SH-SY5Y (cell line): Measurements from ENCODE around the gene KRTAP5-4.
"Not testable (repeated sequence)": the region's sequence is repeated elsewhere in the genome, so short reads cannot be mapped to it uniquely, and the experiment has no call there.

Experiments used
- GATA2 ChIP-seq: IDR thresholded peaks from 2 replicates; pipeline ENCODE4 v1.6.1; 2011; ENCODE audit warnings: mild to moderate bottlenecking, low read depth, low read length
- GATA3 ChIP-seq: IDR thresholded peaks from 2 replicates; pipeline ENCODE4 v1.6.1; 2011; ENCODE audit warnings: low read depth, mild to moderate bottlenecking, low read length, moderate library complexity

KRTAP5-4 gene

DNA sequence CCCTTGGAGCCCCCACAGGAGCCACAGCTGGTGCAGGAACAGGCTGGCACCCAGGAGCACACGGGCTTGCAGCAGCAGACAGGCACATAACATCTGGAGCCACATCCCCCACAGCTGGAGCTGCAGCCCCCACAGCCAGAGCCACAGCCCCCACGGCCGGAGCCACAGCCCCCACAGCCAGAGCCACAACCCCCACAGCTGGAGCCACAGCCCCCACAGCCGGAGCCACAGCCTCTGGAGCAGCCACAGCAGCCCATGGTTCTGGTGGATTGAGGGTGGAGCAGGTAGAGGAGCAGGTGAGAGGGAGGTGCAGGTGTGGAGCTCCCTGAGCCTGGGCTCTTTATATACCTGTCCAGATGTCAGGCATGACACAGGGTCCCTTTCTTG lies 24.0 kb downstream of the KRTAP5-4 start, which contains the start of gene KRTAP5-2:
KRTAP5-2 (minus strand) TSS at position 301 of the 387 bp plus-strand sequence; CDS start at position 257, 44 bp downstream.
- no peak for TF ChIP-seq GATA3
- no peak for TF ChIP-seq GATA2

DNA sequence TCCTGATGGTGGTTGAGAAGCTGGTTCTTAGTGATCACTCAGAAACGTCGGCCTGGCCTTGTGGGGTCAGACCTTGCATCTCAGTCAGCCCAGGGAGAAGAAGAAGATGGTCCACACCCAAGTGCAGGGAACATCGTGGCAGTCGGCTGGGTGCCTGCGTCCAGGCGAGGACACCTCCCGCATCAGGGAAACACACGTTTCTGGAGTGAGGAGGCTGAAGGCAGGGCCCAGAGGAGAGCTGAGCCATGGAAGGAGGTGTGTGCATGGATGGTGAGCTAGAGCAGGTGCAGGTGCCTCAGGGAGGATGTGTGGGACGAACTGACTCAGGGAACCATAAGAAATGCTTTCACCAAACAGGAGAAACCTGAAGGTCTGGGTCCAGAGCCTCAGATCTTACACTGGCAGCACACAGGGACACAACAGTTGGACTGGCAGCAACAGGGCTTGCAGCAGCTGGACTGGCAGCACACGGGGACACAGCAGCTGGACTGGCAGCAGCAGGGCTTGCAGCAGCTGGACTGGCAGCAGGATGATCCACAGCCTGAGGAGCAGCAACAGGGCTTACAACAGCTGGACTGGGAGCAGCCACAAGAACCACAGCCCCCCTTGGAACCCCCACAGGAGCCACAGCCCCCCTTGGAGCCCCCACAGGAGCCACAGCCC lies 24.5 kb downstream of the KRTAP5-4 start:
- TF ChIP-seq GATA2 (no peak), GATA3 (no peak)

DNA sequence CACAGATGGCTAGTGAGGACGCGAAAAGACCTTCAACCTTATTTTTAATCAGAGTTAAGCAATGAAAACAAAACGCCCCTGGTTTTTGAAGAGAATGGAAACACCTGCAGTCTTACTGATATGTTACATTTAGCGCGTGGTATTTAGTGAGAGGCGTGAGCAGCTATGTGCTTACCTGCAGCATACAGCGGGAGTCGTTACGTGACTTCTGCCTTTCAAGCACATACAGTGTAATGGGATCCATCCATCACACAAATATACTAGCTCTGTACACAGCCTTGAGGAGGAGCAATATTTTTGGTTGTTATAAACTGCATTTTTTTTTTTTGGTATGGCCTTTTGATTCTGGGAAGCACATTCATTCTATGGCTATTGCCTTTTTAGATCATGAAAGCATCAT lies 29.3 kb downstream of the KRTAP5-4 start:
- TF ChIP-seq GATA2 (no peak), GATA3 (no peak)

DNA sequence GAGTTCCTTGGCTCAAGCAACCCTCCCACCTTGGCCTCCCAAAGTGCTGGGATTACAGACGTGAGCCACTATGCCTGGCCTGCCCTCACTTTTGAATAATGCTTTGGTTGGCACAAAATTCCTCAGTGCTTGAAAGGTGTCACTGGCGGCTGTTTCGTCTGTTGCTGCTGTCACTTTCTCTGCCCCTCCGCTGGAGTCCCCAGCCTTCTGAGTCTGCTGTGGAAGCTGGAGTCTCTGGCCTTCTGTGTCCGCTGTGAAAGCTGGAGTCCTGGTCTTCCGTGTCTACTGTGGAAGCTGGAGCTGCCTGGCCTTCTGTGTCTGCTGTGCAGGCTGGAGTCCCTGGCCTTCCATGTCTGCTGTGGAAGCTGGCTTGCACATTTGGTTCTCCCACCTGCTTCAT lies 31.9 kb downstream of the KRTAP5-4 start:
- no peak for TF ChIP-seq GATA3
- TF ChIP-seq GATA2, result no peak

DNA sequence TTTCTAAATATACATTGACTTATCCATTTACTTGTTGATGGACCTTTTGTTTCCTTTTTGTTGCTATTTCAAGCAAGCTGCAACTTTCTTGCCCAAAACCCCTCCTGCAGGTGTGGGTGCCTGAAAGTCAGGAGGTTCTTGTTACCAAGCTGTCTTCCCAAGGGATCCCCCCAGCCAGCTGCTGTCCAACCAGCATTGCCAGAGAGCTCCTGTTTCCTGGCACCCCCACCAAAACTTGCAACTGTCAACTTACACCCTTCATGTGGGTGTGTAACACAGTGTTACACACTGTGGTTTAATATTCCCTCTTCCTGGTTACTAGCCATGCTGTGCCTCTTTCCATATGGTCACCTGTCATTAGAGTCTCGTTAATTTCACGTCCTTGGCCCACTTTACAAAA lies 35.2 kb downstream of the KRTAP5-4 start:
- no peak for TF ChIP-seq GATA2
- TF ChIP-seq GATA3, result no peak

DNA sequence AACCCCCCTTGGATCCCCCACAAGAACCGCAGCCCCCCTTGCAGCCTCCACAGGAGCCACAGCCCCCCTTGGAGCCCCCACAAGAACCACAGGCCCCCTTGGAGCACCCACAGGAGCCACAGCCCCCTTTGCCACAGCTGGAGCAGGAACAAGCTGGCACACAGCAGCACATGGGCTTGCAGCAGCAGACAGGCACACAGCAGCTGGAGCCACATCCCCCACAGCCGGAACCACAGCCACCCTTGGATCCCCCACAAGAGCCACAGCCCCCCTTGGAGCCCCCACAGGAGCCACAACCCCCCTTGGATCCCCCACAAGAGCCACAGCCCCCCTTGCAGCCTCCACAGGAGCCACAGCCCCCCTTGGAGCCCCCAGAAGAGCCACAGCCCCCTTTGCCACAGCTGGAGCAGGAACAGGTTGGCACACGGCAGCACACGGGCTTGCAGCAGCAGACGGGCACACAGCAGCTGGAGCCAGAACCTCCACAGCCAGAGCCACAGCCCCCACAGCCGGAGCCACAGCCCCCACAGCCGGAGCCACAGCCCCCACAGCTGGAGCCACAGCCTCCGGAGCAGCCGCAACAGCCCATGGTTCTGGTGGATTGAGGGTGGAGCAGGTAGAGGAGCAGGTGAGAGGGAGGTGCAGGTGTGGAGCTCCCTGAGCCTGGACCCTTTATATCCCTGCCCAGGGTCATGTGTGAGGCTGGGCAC lies 37.1 kb downstream of the KRTAP5-4 start, which contains the start of gene KRTAP5-1:
KRTAP5-1 (minus strand) TSS at position 623 of the 710 bp plus-strand sequence; CDS start at position 589, 34 bp downstream.
- not testable (repeated sequence) for TF ChIP-seq GATA2, GATA3

DNA sequence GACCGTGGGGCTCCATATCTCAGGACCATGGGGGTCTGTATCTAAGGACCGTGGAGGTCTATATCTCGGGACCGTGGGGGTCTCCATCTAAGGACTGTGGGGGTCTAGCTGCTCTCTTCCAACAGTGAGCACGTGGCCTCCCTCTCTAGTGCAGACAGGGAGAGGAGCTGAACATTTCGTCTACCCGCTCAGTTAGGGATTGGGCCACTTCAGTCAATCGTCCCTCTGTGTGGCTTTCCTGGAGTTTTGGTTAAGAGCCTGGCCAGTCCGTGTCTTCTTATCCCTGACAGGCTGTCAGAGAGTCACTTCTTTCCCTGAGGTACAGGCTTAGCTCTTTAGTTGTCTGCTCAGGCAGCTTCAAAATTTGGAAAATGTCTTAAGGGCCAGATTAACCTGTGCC lies 40.0 kb downstream of the KRTAP5-4 start:
- TF ChIP-seq GATA3 (no peak), GATA2 (no peak)

DNA sequence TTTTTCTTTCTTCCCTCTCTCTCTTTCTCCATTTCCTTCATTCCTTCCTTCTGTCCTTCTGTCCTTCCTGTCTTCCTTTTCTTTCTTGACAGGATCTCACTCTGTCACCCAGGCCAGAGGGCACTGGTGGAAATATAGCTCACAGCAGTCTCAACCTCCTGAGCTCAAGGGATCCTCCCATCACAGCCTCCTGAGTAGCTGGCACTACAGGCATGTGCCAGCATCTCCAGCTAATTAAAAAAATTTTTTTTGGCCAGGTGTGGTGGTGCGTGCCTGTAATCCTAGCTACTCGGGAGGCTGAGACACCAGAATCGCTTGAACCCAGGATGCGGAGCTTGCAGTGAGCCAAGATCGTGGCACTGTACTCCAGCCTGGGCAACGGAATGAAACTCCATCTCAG lies 45.1 kb downstream of the KRTAP5-4 start:
- no peak for TF ChIP-seq GATA3

DNA sequence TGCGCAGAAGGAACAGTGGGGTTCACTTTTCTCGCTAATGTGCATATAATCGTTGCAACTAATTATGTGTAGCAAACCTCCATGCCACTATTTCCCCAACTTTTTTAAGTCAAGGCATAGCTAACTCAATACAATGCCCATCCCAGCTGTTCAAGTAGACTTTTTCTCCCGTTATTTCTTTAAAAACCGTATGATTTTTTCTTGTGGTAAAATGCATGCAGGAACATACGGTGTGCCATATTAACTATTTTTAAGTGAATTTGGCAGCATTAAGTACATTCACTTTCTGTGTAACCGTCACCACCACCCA lies 47.0 kb downstream of the KRTAP5-4 start:
- TF ChIP-seq GATA2, result no peak
- no peak for TF ChIP-seq GATA3

DNA sequence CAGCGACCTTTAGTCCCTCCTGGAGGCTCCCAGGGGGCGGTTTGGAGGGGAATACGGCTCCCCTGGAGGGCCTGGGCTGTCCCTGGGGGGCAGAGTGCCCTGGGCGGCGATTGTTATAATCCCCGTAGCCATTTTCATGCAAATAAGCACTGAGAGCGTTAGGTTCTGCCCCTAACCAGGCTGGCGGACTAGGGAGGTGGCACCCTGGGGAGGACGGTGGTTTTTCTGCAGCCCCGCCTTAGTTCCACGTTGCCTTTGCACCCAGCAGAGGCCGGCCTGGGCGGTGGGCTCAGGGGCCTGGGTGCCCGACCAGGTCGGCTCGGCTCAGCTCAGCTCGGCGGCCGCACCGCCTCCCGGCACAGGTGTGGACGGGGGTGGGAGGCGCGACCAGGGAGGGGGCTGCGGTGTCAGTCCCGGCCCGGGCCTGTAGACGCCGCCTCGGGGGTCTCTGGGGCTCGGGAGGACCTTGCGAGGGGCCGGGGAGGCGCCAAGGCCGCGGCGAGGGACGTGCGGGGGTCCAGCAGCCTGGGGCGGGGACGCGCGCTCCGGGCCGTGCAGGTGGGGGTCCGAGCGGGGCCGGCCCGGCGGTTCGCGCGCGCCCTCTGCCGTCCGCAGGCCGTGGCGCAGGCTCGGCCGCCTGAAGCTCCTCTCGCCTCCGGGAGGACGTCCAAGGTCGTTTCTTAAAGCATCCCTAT lies 47.6 kb downstream of the KRTAP5-4 start:
- TF ChIP-seq GATA2 (no peak), GATA3 (no peak)

DNA sequence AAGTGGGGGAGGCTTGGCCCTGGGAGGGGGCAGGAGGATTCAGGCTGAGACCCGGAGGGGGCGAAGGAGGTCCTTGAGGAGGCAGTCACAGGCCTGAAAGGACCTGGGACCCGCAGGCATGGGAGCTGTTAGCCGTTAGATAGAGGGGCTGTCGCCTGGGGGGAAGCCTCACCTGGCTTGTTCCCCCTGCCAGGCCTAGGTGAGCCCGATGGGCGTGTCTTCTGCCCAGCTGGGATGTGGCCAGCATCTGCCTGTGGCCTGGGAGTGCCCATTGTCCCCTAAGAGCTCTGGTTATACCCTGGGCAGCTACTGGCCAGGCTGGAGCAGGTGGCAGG lies 48.1 kb downstream of the KRTAP5-4 start:
- TF ChIP-seq GATA2, result no peak
- no peak for TF ChIP-seq GATA3

DNA sequence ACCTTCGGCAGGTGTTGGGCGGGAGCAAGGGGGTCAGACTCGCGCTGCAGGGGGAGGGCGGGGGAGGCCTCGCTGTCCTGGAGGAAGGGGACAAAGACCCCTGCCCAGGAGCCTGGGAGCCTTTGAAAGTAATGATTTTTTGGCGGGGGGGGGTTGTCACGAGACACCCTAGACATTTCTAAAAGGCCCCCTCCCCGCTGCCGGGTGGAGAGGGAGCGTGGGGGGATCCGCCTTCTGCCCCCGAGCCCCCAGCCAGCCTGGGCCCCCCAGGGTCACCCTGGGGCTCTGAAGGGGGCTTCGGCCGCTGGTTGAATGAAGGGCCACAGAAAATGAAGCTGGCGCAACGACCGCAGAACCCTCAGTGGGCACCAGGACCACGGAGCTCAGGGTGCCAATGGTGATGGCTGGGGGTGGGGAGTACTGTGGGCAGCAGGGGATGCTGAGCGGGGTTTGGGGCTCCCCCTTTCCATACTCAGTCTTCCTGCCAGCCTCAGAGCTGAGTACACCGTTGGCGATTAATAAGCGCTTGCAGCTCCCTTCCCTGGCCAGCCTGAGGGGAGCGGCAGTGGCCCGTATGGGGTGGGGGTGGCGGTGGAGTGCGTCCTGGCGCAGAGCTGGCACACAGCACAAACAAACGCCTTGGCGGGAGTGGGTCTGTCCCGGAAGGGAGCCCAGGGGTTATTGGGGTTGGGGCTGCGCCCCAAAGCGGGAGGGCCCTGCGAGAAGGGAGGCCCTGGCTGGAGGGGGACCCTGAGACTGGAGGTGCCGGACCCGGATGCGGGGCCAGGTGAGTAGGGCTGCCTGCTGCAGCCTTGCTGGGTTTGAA lies 48.6 kb downstream of the KRTAP5-4 start:
- TF ChIP-seq GATA2 (no peak), GATA3 (no peak)

DNA sequence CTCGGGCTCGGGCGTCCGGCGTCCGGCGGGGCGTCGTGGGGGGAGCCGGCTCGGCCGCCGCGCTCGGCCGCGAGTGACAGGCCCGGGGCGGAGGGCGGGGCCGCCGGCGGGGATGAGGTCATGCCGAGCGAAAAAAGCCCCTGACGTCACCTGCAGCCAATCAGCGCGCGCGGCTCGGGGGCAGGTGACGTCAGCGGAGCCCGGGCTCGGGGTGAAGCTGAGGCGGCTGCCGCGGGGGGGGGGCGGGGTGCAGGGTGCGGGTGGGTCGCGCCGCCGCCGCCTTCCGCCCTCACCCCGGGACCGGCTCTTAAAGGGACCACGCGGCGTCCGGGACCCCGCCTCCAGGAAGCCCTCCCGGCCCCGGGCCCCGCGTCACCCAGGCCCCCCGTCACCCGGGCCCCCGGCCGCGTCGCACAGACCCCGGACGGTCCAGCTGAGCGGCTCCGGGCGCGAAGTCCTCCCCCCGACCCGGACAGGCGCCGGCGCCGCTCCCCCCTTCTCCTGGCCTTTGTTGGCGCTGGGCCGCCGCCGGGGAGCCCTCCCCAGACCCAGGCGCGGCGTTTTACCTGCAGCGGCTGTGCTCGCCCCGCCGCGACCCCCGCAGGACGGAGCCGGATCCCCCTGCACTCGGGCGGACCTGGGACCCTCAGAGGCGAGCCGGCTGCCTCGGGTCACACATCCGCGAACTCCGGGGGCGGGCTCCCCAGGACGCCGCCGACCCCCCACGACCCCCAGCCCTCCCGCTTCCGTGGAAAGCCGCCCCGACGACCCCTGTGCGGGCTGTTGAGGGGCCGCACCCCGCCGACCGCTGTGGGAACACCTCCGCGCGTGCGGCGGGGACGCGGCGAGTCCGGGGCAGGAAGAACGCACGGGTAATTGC lies 49.5 kb downstream of the KRTAP5-4 start, which contains the start of gene DUSP8:
DUSP8 (minus strand) TSS at position 75 of the 880 bp plus-strand sequence. CDS start 6,445 bp downstream, outside the sequence.
- TF ChIP-seq GATA2, result no peak
- TF ChIP-seq GATA3, result no peak
